ENCODE results near the gene S100A7.
"Not testable (repeated sequence)": the region's sequence is repeated elsewhere in the genome, so short reads cannot be mapped to it uniquely, and the experiment has no call there.

S100A7 gene

GRCh38 chr1:153476491-153477093, 16.1 kb upstream of the S100A7 start:
- DNase-seq (ENCODE audit: low spot score), result no peak

DNA sequence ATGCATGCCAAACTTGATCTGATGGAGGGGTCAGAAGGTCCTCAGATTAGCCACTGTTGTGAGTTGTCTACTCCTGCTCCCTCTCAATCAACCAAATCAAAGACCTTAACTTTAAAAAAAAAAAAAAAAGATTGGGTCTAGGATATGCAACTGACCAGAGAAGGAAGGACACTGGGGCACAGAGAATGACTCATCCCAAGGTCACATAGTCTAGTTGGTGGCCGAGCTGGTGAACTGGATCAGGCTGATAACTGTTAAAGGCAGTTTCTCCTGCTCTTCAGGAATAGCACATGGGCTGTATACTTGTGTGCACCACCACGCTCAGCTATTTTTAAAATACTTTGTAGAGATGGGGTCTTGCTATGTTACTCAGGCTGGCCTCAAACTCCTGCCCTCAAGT, 14.8 kb upstream of the S100A7 start:
- no peak for DNase-seq (ENCODE audit: low spot score)

- no peak for DNase-seq (ENCODE audit: low spot score)
These were observed 13.9 kb upstream of the S100A7 start for GRCh38 chr1:153474347-153474746.

DNA sequence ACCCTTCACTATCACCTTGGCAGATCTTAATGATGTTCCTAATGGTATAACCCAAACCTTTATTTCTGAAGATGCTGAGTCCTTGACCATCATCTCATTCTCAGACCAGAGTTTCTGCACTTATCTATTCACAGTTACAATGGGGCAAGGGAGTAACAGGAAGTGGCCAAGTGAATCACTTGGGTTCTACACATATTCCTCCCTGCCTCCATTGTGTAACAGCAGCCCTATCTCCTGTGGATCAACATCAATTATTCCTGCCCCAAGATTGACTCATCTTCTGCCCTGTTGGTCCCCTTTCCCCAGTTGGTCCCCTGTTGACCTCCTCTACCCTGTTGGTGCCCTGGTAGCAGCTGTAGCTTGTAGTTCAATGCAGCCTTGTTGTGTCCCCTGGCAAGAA, 10.3 kb upstream of the S100A7 start:
- no peak for DNase-seq (ENCODE audit: low spot score)

- no peak for DNase-seq (ENCODE audit: low spot score)
These were observed 6.5 kb upstream of the S100A7 start for GRCh38 chr1:153466908-153467307.

- DNase-seq (ENCODE audit: low spot score), result no peak
These were observed 5.6 kb upstream of the S100A7 start for GRCh38 chr1:153465811-153466636.

DNA sequence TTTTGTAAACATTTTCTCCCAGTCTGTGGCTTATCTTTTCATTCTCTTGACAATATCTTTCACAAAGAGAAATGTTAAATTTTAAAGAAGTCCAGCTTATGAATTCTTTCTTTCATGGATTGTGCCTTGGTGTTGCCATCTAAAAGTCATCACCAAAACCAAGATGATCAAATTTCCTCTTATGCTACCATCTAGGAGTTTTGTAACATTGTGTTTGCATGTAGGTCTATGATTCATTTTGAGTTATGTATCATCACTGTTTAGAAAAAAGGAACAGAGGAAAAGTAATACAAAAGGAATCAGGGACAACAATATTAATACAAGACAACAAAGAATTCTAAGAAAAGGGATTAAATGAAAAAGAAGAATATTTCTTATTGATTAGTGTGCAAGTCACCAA, 2.3 kb upstream of the S100A7 start:
- not testable (repeated sequence) for DNase-seq (ENCODE audit: low spot score)

- DNase-seq (ENCODE audit: low spot score), result no peak
These were observed 796 bp downstream of the S100A7 start for GRCh38 chr1:153459655-153460054.

DNA sequence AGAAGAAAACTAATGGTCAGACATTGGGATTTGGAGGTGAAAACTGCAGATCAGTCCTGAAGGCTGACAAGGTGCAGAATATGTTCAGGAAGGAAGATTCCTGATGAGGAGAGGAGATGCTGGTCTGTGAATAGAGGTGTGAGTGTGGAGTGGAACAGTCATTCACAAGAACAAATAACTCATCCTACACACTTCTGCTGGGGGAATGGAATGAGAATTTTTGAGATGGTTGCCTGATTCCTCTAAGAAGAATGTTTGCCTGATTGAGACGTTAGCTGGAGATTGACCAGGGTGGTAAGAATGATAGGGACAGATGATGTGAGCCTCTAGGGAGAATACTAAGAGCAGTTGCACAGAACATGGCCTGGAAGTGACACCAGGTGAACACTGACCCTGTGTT, 4.1 kb downstream of the S100A7 start:
- no peak for DNase-seq (ENCODE audit: low spot score)

DNA sequence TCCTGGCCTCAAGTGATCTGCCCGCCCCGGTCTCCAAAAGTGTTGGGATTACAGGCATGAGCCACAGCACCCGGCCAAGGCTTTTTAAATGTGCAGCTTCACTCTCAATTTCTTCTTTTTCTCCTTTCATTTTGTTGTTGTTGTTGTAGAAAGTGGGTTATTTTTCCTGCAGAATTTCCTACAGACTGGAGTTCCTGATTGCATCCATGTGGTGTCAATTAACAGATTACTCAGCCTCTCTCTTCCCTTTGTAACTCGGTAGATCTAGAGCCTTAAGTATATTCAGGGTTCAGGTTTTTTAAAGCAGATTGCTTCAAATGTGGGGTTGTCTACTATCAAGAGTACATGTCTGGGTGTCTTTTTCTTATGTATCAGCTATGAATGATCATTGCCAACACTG, 11.6 kb downstream of the S100A7 start:
- DNase-seq (ENCODE audit: low spot score), result not testable (repeated sequence)

DNA sequence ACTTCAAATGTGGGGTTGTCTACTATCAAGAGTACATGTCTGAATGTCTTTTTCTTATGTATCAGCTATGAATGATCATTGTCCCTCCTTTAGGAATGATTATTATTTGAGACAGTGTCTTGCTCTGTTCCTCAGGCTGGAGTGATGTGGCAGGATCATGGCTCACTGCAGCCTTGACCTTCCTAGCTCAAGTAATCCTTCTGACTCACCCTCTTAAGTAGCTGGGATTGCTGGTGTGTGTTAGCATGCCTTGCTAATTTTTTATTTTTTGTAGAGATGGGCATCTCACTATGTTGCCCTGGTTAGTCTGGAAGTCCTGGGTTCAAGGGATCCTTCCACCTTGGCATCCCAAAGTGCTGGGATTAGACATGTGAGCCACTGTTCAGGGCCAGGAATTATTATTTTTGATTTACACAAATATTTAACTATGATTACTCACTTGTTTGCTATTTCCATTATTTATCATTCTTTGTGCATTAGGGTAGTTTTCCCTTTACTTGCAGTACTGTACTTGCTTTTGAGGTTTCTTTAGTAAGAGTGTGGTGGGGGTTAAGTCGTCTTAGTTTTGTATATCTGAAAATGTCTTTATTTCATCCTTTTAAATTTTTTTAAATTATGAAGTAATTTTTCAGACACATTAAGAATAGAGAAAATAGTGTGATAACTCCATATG, 12.8 kb downstream of the S100A7 start:
- no peak for DNase-seq (ENCODE audit: low spot score)

DNA sequence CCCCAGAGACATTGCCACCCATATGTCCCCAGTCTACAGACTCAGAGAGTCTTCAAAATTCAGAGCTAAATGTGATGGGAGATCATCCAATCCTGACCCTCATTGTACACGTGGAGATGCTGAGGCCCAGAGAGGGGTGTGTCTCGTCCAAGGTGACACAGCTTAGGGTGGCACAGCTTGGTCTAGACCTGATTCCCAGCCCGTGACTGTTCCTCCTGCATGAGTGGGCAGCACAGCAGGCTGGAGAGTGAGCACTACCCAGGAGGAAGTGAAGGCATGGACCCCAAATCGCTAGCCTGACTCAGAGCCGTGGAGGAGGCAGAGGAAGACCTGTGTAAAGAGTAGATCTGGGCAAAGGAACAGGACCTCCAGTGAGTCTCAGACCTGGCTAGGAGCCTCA, 16.4 kb downstream of the S100A7 start:
- no peak for DNase-seq (ENCODE audit: low spot score)

DNA sequence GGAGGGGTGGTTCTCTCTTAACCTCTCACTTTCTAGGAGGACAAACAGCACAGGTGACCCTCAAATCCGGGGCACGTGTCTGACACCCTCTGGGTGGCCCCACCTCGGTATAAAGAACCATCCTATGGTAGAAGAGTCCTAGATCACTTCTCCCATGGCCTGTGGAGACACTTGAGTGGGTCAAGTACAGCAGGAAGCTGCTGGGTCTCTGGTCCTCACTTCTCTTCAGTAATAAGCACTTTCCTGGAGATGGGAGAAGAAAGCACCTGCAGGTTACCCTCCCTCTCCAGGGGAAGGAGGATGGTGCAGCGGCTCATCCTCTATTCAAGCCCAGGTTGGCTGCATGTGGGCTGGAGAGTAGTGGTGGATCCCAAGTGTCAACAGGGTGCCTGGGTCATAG, 17.0 kb downstream of the S100A7 start:
- DNase-seq (ENCODE audit: low spot score), result no peak

DNA sequence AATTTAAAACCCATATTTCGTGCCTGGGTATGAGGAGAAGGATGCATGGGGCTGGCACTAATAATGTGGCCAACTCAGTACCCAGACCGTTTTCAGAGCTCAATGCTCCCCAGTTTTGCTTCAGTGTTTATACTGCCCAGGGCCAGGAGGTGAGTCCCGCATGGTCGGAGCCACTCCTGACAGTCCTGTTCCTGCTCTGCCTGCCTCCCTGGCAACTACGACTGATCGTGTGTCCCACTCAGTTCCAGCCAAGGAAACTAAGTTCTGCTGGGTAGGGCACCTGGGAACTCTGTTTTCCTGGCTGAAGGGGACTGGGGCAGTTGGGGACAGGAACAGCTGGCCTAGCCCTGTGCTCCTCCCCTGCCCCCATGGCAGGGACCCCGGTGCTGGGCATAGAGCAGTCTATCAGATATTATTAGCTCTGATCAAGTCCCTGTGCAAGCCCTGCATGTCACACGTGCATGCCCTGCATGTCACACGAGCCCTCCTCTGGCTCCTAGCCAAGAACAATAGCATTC, 19.2 kb downstream of the S100A7 start:
- DNase-seq (ENCODE audit: low spot score), result no peak

- no peak for DNase-seq (ENCODE audit: low spot score)
These were observed 21.2 kb downstream of the S100A7 start for GRCh38 chr1:153439273-153439672.

- DNase-seq (ENCODE audit: low spot score), result no peak
These were observed 21.9 kb downstream of the S100A7 start for GRCh38 chr1:153438599-153438998.

- DNase-seq (ENCODE audit: low spot score), result no peak
These were observed 23.2 kb downstream of the S100A7 start for GRCh38 chr1:153437236-153437635.

DNA sequence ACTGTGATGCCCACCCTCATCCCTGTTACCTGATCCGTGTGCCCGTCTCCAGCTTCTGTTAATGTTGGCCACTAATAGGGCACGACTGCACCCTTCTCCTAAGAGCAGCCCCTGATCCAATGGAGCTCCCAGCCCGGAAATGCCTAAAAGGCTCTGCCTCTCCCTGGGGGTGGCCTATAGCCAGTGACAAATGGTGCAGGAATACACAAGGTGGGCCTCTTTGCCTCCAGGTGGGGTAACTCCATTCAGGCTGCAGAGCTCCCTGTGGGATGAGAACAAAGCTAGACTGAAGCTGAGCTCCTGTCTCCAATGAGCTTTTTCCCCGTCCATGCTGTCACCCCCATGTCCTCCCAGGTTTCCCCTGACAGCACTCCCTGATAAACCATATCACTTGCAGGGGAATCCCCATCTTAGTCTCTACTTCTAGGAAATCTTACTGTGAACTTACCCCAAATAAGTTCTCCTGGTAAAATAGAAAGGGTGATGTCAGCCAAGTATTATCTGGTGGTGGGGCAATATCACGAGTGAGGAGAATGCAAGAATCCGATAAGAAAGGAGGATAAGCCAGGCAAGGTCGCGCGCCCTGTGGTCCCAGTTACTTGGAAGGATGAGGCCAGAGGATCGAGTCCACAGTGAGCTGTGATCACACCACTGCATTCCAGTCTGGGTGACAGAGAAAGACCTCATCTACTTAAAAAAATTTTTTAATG, 25.6 kb downstream of the S100A7 start:
- no peak for DNase-seq (ENCODE audit: low spot score)

DNA sequence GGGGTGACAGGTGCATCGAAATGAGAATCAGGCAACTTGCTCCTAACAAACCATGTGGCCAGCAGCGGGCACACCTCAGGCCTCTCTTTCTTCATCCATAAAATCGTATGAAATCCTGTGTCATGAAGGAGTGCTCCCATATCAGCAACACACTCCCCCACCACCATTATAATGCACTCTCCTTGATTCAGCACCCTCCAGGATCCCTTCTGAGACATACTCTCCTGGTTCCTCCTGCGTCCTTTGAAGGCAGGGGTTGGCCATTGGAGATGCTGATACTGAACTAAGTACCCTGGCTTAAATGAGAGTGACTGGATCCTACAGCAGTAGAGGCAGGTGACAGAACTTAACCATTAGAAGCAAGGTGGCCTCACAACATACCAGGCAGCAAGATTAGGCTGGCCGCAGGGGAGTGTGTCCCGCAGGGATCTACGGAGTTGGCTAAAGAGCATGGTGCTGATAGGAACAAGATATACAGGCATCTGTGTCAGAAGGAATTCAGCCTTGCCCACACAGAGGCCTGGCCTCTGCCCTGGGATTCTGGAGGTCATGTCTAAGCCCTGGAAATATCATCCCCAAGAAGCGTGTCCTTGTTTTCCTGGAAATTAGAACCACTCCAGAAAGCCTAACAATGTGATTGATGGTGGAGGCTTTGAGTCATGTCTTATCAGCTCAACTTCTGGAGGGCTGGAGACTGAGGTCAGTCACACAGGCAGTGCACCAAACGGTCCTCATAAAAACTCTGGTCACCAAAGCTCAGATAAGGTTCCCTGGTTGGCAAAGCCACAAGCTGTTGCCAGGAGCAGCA, 27.4 kb downstream of the S100A7 start:
- no peak for DNase-seq (ENCODE audit: low spot score)

DNA sequence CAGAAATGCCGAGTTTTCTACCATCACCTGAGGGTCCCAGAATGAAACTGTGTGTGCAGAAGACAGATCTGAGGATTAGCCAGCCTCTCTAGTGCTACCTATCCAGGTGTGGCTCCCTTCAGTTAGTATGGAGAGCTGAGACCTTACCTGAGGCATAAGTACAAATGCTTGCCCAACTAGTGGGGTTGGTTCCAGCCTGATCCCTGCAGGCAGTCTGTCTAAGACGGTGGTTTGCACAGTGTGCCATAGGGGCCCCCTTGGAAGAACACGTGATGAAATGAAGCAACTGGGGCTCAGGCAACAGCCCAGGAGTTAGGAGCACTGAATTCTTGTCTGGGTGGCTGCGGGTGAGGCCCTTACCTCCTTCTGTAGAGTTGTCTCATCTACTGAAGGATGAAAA, 28.5 kb downstream of the S100A7 start:
- no peak for DNase-seq (ENCODE audit: low spot score)

GRCh38 chr1:153431427-153431826, 29.0 kb downstream of the S100A7 start:
- DNase-seq (ENCODE audit: low spot score), result no peak

Data from SK-N-DZ (cell line).